HepG2 (cell line): Measurements from ENCODE around the gene CPEB3. TPM values are rescaled to one million over a fixed set of nuclear protein-coding genes. Genes with fewer than 3 reads are reported as not detected.

Experiments used
- ATAC-seq: fragments of 200-7000 bp; cut with Tn5 transposase; 3 replicates; pipeline ENCODE4 v1.9.1; 2020; ENCODE audit warnings: mild to moderate bottlenecking, moderate library complexity
- BruUV-seq: library from RNA; stranded (reverse); fragments of 400-500 nt; replicated peaks from 2 replicates; lab custom pipeline; 2021; lab: Mats Ljungman, UMichigan
- CTCF ChIA-PET: fragments of 300-600 bp; formaldehyde crosslinking; extraction: SDS; loops from one replicate; lab custom pipeline; 2021; ENCODE audit warnings: low total read pairs, inconsistent platforms, low intra/inter-chr PET ratio; lab: Yijun Ruan, JAX
- POLR2A ChIA-PET: fragments of 350-600 bp; sonication (Branson Sonifier 250); formaldehyde crosslinking; loops from one replicate; lab custom pipeline; 2020; ENCODE audit warnings: antibody characterized with exemption, inconsistent platforms; lab: Yijun Ruan, JAX
- DNase-seq: peaks from one replicate; pipeline ENCODE4 v3.0.0-alpha.2; 2015; ENCODE audit warnings: low spot score
- FAIRE-seq: peaks from 3 replicates; lab custom pipeline; 2011; peaks lifted over from hg19 to GRCh38; lab: Jason Lieb, UNC
- H2AFZ ChIP-seq: one replicate; pipeline ENCODE4 v1.6.1; 2011; ENCODE audit warnings: low read length, inconsistent platforms
- H3K27ac ChIP-seq: fragments of 300-600 bp; 3 replicates; pipeline ENCODE4 v1.8.0; 2011; ENCODE audit warnings: mixed run types, mild to moderate bottlenecking, mixed read lengths, low read length, inconsistent platforms; ENCODE audit not compliant: insufficient read depth; ENCODE audit errors: extremely low read length
- H3K27me3 ChIP-seq, 2 experiments: fragments of 200-600 bp in 1 of 2; 2 replicates in 1 of 2; 3 replicates in 1 of 2; pipeline versions ENCODE4 v1.6.0 to v1.8.0; 2011; ENCODE audit warnings: low read length in 2 of 2, mild to moderate bottlenecking in 2 of 2, moderate library complexity in 2 of 2, inconsistent platforms in 1 of 2; ENCODE audit not compliant: insufficient read depth in 2 of 2, control insufficient read depth in 1 of 2
- H3K36me3 ChIP-seq, 2 experiments: fragments of 200-600 bp in 1 of 2; replicated peaks in 1 of 2; 2 replicates in 1 of 2; 3 replicates in 1 of 2; pipeline versions ENCODE4 v1.5.1 to v1.8.0; 2011; ENCODE audit warnings: low read length in 2 of 2, inconsistent platforms in 1 of 2; ENCODE audit not compliant: insufficient read depth in 2 of 2, control insufficient read depth in 1 of 2
- H3K4me1 ChIP-seq: 2 replicates; pipeline ENCODE4 v1.5.1; 2012; ENCODE audit warnings: low read length, inconsistent platforms; ENCODE audit not compliant: insufficient read depth
- H3K4me2 ChIP-seq: 2 replicates; pipeline ENCODE4 v1.6.0; 2011; ENCODE audit warnings: low read depth, low read length, inconsistent platforms
- H3K4me3 ChIP-seq, 3 experiments: fragments of 200-600 bp in 1 of 3; sonication (generic), shearing (Covaris generic) in 1 of 3; replicated peaks in 1 of 3; 2 replicates each; pipeline ENCODE4 v1.5.1; 2011 to 2016; ENCODE audit warnings: low read length in 3 of 3, inconsistent platforms in 2 of 3, low read depth in 2 of 3, mild to moderate bottlenecking in 2 of 3, control low read depth in 1 of 3, mixed read lengths in 1 of 3; ENCODE audit not compliant: insufficient read depth in 1 of 3
- H3K79me2 ChIP-seq: one replicate; pipeline ENCODE4 v1.6.1; 2011; ENCODE audit warnings: low read length, inconsistent platforms; ENCODE audit not compliant: insufficient read depth
- H3K9ac ChIP-seq: 2 replicates; pipeline ENCODE4 v1.6.0; 2011; ENCODE audit warnings: mild to moderate bottlenecking, low read depth, low read length, inconsistent platforms; ENCODE audit not compliant: insufficient read depth
- H3K9me3 ChIP-seq: 2 replicates; pipeline ENCODE4 v1.5.1; 2012; ENCODE audit warnings: mild to moderate bottlenecking, low read length
- H4K20me1 ChIP-seq: 2 replicates; pipeline ENCODE4 v1.6.0; 2011; ENCODE audit warnings: inconsistent platforms, mild to moderate bottlenecking, low read length, moderate library complexity; ENCODE audit not compliant: insufficient read depth
- HES4 ChIP-seq: sonication (generic); formaldehyde crosslinking; IDR thresholded peaks from 2 replicates; pipeline ENCODE4 v1.9.0; 2021; ENCODE audit warnings: mild to moderate bottlenecking, missing genetic modification reagents, borderline replicate concordance
- HIC2 ChIP-seq: sonication (generic); formaldehyde crosslinking; IDR thresholded peaks from 2 replicates; pipeline ENCODE4 v1.9.0; 2022; ENCODE audit warnings: low read depth, missing genetic modification reagents
- KDM5A ChIP-seq: fragments of 200-600 bp; sonication (generic); IDR thresholded peaks from 2 replicates; pipeline ENCODE4 v1.7.0; 2018; ENCODE audit warnings: antibody characterized with exemption, mild to moderate bottlenecking, low read length, borderline replicate concordance
- LCORL ChIP-seq, 2 experiments: fragments of 450-650 bp in 1 of 2; sonication (generic) in 1 of 2; formaldehyde crosslinking in 1 of 2; IDR thresholded peaks; 2 replicates each; pipeline versions ENCODE4 v1.5.0 to v1.6.1; 2017 to 2020; ENCODE audit warnings: antibody characterized with exemption in 1 of 2, missing genetic modification reagents in 1 of 2
- NR3C1 ChIP-seq: sonication (generic); formaldehyde crosslinking; IDR thresholded peaks from 2 replicates; pipeline ENCODE4 v1.4.0; 2020; ENCODE audit warnings: missing genetic modification reagents
- RARG ChIP-seq: sonication (generic); formaldehyde crosslinking; IDR thresholded peaks from 2 replicates; pipeline ENCODE4 v1.4.0; 2020; ENCODE audit warnings: low read depth, mild to moderate bottlenecking, missing genetic modification reagents
- U2AF1 ChIP-seq: fragments of 200-400 bp; formaldehyde crosslinking; optimal IDR thresholded peaks from 2 replicates; pipeline ENCODE3; 2017; ENCODE audit warnings: mild to moderate bottlenecking, low read depth, low read length
- ZBTB14 ChIP-seq: sonication (generic); formaldehyde crosslinking; IDR thresholded peaks from 2 replicates; pipeline ENCODE4 v1.4.0; 2020; ENCODE audit warnings: missing genetic modification reagents
- ZNF747 ChIP-seq: sonication (generic); formaldehyde crosslinking; IDR thresholded peaks from 2 replicates; pipeline ENCODE4 v1.8.1; 2023; ENCODE audit warnings: missing genetic modification reagents, mild to moderate bottlenecking, borderline replicate concordance
- ZNF792 ChIP-seq: IDR thresholded peaks from 2 replicates; pipeline ENCODE4 v1.6.1; 2016
- ZNF891 ChIP-seq: sonication (generic); formaldehyde crosslinking; IDR thresholded peaks from 2 replicates; pipeline ENCODE4 v1.5.0; 2020; ENCODE audit warnings: mild to moderate bottlenecking, missing genetic modification reagents
- WGBS: methylation state at CpG from one replicate; pipeline ENCODE4 v1.1.6; 2017; ENCODE audit warnings: low lambda C conversion rate; 5-methylcytosine and 5-hydroxymethylcytosine counted together
- in situ Hi-C: cut with HindIII; loops from 2 replicates; pipeline ENCODE4 v1.10.0; 2017; ENCODE audit warnings: low pct_unique_long_range_greater_than_20kb; ENCODE audit not compliant: extremely low pct_ligation_motif_present
- intact Hi-C: fragments of 100-400 bp; cut with micrococcal nuclease; formaldehyde crosslinking; loops from one replicate; pipeline ENCODE4 v1.10.0; 2022; ENCODE audit not compliant: unreplicated experiment
- polyA plus RNA-seq, 8 experiments: library from polyadenylated mRNA; depleted of rRNA in 3 of 8; stranded (reverse) in 7 of 8; unstranded in 1 of 8; fragments of >200 nt; fragmentation: Illumina TruSeq in 4 of 8; extraction: Trizol in 4 of 8; gene quantifications; 2 replicates each; pipeline versions ENCODE4 v1.2.1 to v1.2.3, GENCODE V29; 2011 to 2016; ENCODE audit warnings: low read depth in 4 of 8, missing spikeins in 1 of 8, mixed read lengths in 1 of 8; ENCODE audit not compliant: insufficient read depth in 1 of 8
- total RNA-seq, 5 experiments: library from RNA; depleted of rRNA; stranded (reverse); fragments of >200 nt; fragmentation: Illumina TruSeq; extraction: Trizol; gene quantifications; 2 replicates each; pipeline ENCODE4 v1.2.3, GENCODE V29; 2016; ENCODE audit warnings: low read depth in 1 of 5

The CPEB3 gene
- total and polyA plus RNA-seq, 2 of the 13 experiments (the other 11 are each of a cell fraction or from before 2014, with no cell fraction given) = 0.66 to 0.70 TPM

- POLR2A ChIA-PET = no interaction called here
- H3K36me3 ChIP-seq = no peaks in the 10 kb centered on the region
Measured at GRCh38 chr10:92268748-92269147, 22.1 kb downstream of the CPEB3 start.

More at GRCh38 chr10:92268748-92269147, 22.1 kb downstream of the CPEB3 start:
- no peak for ATAC-seq
- BruUV-seq = no TSS peak
- H3K4me1 ChIP-seq = no peaks in the 10 kb centered on the region
- no peak overlapping the region for H2AFZ ChIP-seq
- H3K27me3 ChIP-seq = no peaks in the 10 kb centered on the region; a peak in 1 of 5 replicates
- WGBS = 83% methylated on average over 2 of the region's 2 CpGs
- no peaks in the 10 kb centered on the region for H4K20me1 ChIP-seq
- TF ChIP-seq ZNF792 (CRISPR knock-in tag) (no peak), RARG (CRISPR knock-in tag) (no peak), ZNF891 (CRISPR knock-in tag) (no peak), LCORL (IDR thresholded peaks at IDR 0.05) (no peak), LCORL (CRISPR knock-in tag; IDR thresholded peaks at IDR 0.05) (no peak), HES4 (CRISPR knock-in tag) (no peak), KDM5A (no peak), U2AF1 (no peak), HIC2 (no peak), ZBTB14 (CRISPR knock-in tag) (no peak), ZNF747 (CRISPR knock-in tag) (no peak), NR3C1 (CRISPR knock-in tag) (no peak)
- TF ChIP-seq, all 625 proteins: peak for 0
- CTCF ChIA-PET = no interaction called here
- H3K9me3 ChIP-seq = no peaks in the 10 kb centered on the region
- no peaks in the 10 kb centered on the region for H3K79me2 ChIP-seq
- no peak overlapping the region for H3K27ac ChIP-seq
- H3K4me2 ChIP-seq = no peak overlapping the region
- H3K9ac ChIP-seq = no peak overlapping the region
- in situ Hi-C loops (no loop called here), intact Hi-C loops (no loop called here)
- FAIRE-seq (no peak), DNase-seq (no peak)
- H3K4me3 ChIP-seq = no peak overlapping the region
